HCT116 (cell line): ENCODE data around the gene FAM114A1. TPM values are rescaled to one million over a fixed set of nuclear protein-coding genes. Genes with fewer than 3 reads are reported as not detected.
A peak's percentile ranks its signal among the peaks of the same experiment; 100 is the strongest.

Source experiments
- ATAC-seq: fragments of 200-7000 bp; cut with Tn5 transposase; 2 replicates; pipeline ENCODE4 v1.9.1; 2020; ENCODE audit warnings: mild to moderate bottlenecking, moderate library complexity
- BruUV-seq: library from RNA; stranded (reverse); fragments of 400-500 nt; replicated peaks from 2 replicates; lab custom pipeline; 2021; lab: Mats Ljungman, UMichigan
- CTCF ChIA-PET: fragments of 300-600 bp; sonication (Branson Sonifier 250); formaldehyde crosslinking; loops from one replicate; lab custom pipeline; 2021; ENCODE audit warnings: antibody characterized with exemption; lab: Charles Lee
- POLR2A ChIA-PET: fragments of 300-600, 350-600 bp; sonication (Branson Sonifier 250); formaldehyde crosslinking; loops from one replicate; lab custom pipeline; 2021; ENCODE audit warnings: antibody characterized with exemption; lab: Charles Lee
- RAD21 ChIA-PET, 2 experiments: fragments of 300-600 bp; sonication (Branson Sonifier 250); formaldehyde crosslinking; loops; one replicate each; lab custom pipeline; 2023; ENCODE audit warnings: low total read pairs in 2 of 2; ENCODE audit not compliant: uncharacterized antibody in 2 of 2, unreplicated experiment in 2 of 2, low non-redundant PET in 1 of 2; lab: Charles Lee
- DNase-seq: peaks from one replicate; pipeline ENCODE4 v3.0.0-alpha.2; 2010; ENCODE audit warnings: low read depth, low spot score
- H2AFZ ChIP-seq: fragments of 200-600 bp; shearing (Covaris generic), sonication (generic); 2 replicates; pipeline ENCODE4 v1.6.1; 2017; ENCODE audit warnings: low read depth, mixed run types, mixed read lengths, antibody characterized with exemption, low read length; ENCODE audit not compliant: poor library complexity, severe bottlenecking
- H3K27ac ChIP-seq: 2 replicates; pipeline ENCODE4 v1.5.1; 2012; ENCODE audit warnings: low read depth, low read length
- H3K27me3 ChIP-seq: fragments of 200-600 bp; sonication (generic); 2 replicates; pipeline ENCODE4 v1.6.1; 2016; ENCODE audit warnings: mixed run types, low read length, mixed read lengths; ENCODE audit not compliant: insufficient read depth
- H3K36me3 ChIP-seq, 2 experiments: fragments of 200-500 bp in 1 of 2; fragments of 200-600 bp in 1 of 2; sonication (Bioruptor generic) in 1 of 2; sonication (generic) in 1 of 2; 2 replicates each; pipeline versions ENCODE4 v1.5.1 to v1.6.1; 2014 to 2016; ENCODE audit warnings: low read length in 2 of 2, inconsistent platforms in 1 of 2, mixed read lengths in 1 of 2, mixed run types in 1 of 2; ENCODE audit not compliant: insufficient read depth in 2 of 2, control insufficient read depth in 1 of 2
- H3K4me1 ChIP-seq, 2 experiments: fragments of 200-600 bp in 1 of 2; sonication (generic) in 1 of 2; 2 replicates each; pipeline versions ENCODE4 v1.5.1 to v1.6.1; 2012 to 2017; ENCODE audit warnings: low read length in 2 of 2, inconsistent platforms in 1 of 2, mild to moderate bottlenecking in 1 of 2, mixed read lengths in 1 of 2, mixed run types in 1 of 2, moderate library complexity in 1 of 2; ENCODE audit not compliant: insufficient read depth in 2 of 2, control insufficient read depth in 1 of 2
- H3K4me2 ChIP-seq: fragments of 200-600 bp; sonication (generic); 2 replicates; pipeline ENCODE4 v1.6.1; 2017; ENCODE audit warnings: mixed run types, low read length, mixed read lengths
- H3K4me3 ChIP-seq, 2 experiments: fragments of 200-600 bp in 1 of 2; sonication (generic) in 1 of 2; replicated peaks in 1 of 2; 2 replicates each; pipeline ENCODE4 v1.5.1; 2011 to 2016; ENCODE audit warnings: low read length in 2 of 2, control low read depth in 1 of 2, low read depth in 1 of 2, mild to moderate bottlenecking in 1 of 2, mixed read lengths in 1 of 2, mixed run types in 1 of 2
- H3K79me2 ChIP-seq: fragments of 200-600 bp; sonication (generic); 2 replicates; pipeline ENCODE4 v1.6.1; 2017; ENCODE audit warnings: mild to moderate bottlenecking, mixed run types, low read length, moderate library complexity, mixed read lengths; ENCODE audit not compliant: insufficient read depth
- H3K9ac ChIP-seq: fragments of 200-600 bp; sonication (generic); 2 replicates; pipeline ENCODE4 v1.6.1; 2016; ENCODE audit warnings: low read length, mixed read lengths
- H3K9me2 ChIP-seq: fragments of 200-600 bp; sonication (generic), shearing (Covaris generic); 2 replicates; pipeline ENCODE4 v1.6.1; 2017; ENCODE audit warnings: mixed run types, mild to moderate bottlenecking, moderate library complexity; ENCODE audit not compliant: insufficient read depth
- H3K9me3 ChIP-seq, 2 experiments: fragments of 200-500 bp in 1 of 2; fragments of 200-600 bp in 1 of 2; sonication (Bioruptor generic) in 1 of 2; sonication (generic) in 1 of 2; 2 replicates each; pipeline ENCODE4 v1.6.1; 2014 to 2017; ENCODE audit warnings: low read length in 2 of 2, mixed read lengths in 2 of 2, inconsistent platforms in 1 of 2, low read depth in 1 of 2, mild to moderate bottlenecking in 1 of 2, mixed run types in 1 of 2, moderate library complexity in 1 of 2; ENCODE audit not compliant: control insufficient read depth in 1 of 2, insufficient read depth in 1 of 2
- H4K20me1 ChIP-seq: fragments of 200-600 bp; sonication (generic), shearing (Covaris generic); 2 replicates; pipeline ENCODE4 v1.6.1; 2017; ENCODE audit warnings: mixed run types, mild to moderate bottlenecking, moderate library complexity; ENCODE audit not compliant: insufficient read depth
- ATF3 ChIP-seq: IDR thresholded peaks from 2 replicates; pipeline ENCODE4 v1.6.1; 2012
- CBX3 ChIP-seq: IDR thresholded peaks from 2 replicates; pipeline ENCODE4 v1.6.1; 2012; ENCODE audit warnings: low read depth
- CEBPB ChIP-seq: IDR thresholded peaks from 2 replicates; pipeline ENCODE4 v1.6.1; 2012; ENCODE audit warnings: low read depth
- EGR1 ChIP-seq: IDR thresholded peaks from 2 replicates; pipeline ENCODE4 v1.6.1; 2012; ENCODE audit warnings: low read depth
- EZH2phosphoT487 ChIP-seq: fragments of 200-600 bp; IDR thresholded peaks from 2 replicates; pipeline ENCODE4 v1.6.1; 2018; ENCODE audit warnings: antibody characterized with exemption, borderline replicate concordance
- FOSL1 ChIP-seq: IDR thresholded peaks from 2 replicates; pipeline ENCODE4 v1.6.1; 2012; ENCODE audit warnings: low read depth
- MAX ChIP-seq: IDR thresholded peaks from 2 replicates; pipeline ENCODE4 v1.6.1; 2012
- POLR2A ChIP-seq: IDR thresholded peaks from 2 replicates; pipeline ENCODE4 v1.7.0; 2011; ENCODE audit warnings: borderline replicate concordance; ENCODE audit not compliant: insufficient read depth, insufficient read length; ENCODE audit errors: extremely low read depth
- POLR2AphosphoS5 ChIP-seq: IDR thresholded peaks from 2 replicates; pipeline ENCODE4 v1.6.1; 2011; ENCODE audit warnings: mild to moderate bottlenecking, low read depth, low read length, moderate library complexity
- RAD21 ChIP-seq: IDR thresholded peaks from 2 replicates; pipeline ENCODE4 v1.6.1; 2012; ENCODE audit warnings: low read depth, mild to moderate bottlenecking
- REST ChIP-seq: IDR thresholded peaks from 2 replicates; pipeline ENCODE4 v1.6.1; 2012; ENCODE audit warnings: low read depth
- SIN3A ChIP-seq: IDR thresholded peaks from 2 replicates; pipeline ENCODE4 v1.6.1; 2012; ENCODE audit warnings: low read depth
- SP1 ChIP-seq: IDR thresholded peaks from 2 replicates; pipeline ENCODE4 v1.6.1; 2012; ENCODE audit warnings: low read depth
- SRF ChIP-seq: IDR thresholded peaks from 2 replicates; pipeline ENCODE4 v1.6.1; 2012; ENCODE audit warnings: low read depth
- TCF7L2 ChIP-seq: IDR thresholded peaks from 2 replicates; pipeline ENCODE4 v1.7.0; 2011; ENCODE audit warnings: borderline replicate concordance, inconsistent platforms; ENCODE audit not compliant: insufficient read depth, insufficient read length; ENCODE audit errors: extremely low read depth
- ZFX ChIP-seq: fragments of 450-650 bp; IDR thresholded peaks from 2 replicates; pipeline ENCODE4 v1.6.1; 2017
- intact Hi-C: fragments of 100-400 bp; cut with micrococcal nuclease; formaldehyde crosslinking; loops from 2 replicates; pipeline ENCODE4 v1.10.0; 2022
- total RNA-seq: library from RNA; stranded (reverse); gene quantifications from one replicate; pipeline ENCODE4 v1.2.1, GENCODE V29; 2021; ENCODE audit not compliant: unreplicated experiment

FAM114A1 gene
- total RNA-seq, 1 experiment from 2014 or later, result 35.6 TPM

GRCh38 chr4:38884254-38884653, 16.6 kb downstream of the FAM114A1 start:
- RAD21 ChIA-PET, result no interaction called here
- H3K4me2 ChIP-seq, result no peak overlapping the region
- DNase-seq (no peak), ATAC-seq (no peak)
- POLR2A ChIA-PET, result no interaction called here
- no peak overlapping the region for H3K9ac ChIP-seq
- H3K9me2 ChIP-seq, result no peaks in the 10 kb centered on the region
- no TSS peak for BruUV-seq
- intact Hi-C loops, result no loop called here
- H3K9me3 ChIP-seq, result no peaks in the 10 kb centered on the region
- H2AFZ ChIP-seq, result no peak overlapping the region
- H4K20me1 ChIP-seq, result no peaks in the 10 kb centered on the region
- H3K27me3 ChIP-seq, result no peaks in the 10 kb centered on the region
- CTCF ChIA-PET, result interaction anchor here (0.7 kb wide), 1 partner anchor 23 kb away, joined by 4 read pairs; no protein-coding TSS in a partner anchor
- H3K27ac ChIP-seq, result no peak overlapping the region
- H3K4me3 ChIP-seq, result no peak overlapping the region
- peaks cover 11% of the 10 kb centered on the region in 2 experiments for H3K4me1 ChIP-seq
- no peaks in the 10 kb centered on the region for H3K79me2 ChIP-seq
- H3K36me3 ChIP-seq, result peaks cover under 1 to 3% of the 10 kb centered on the region in 2 experiments; a peak in 1 of 4 replicates
- TF ChIP-seq CEBPB, result no peak
- no peak for TF ChIP-seq SRF
- TF ChIP-seq POLR2A, result no peak
- no peak for TF ChIP-seq ZFX
- no peak for TF ChIP-seq RAD21
- no peak for TF ChIP-seq TCF7L2
- TF ChIP-seq CBX3, result no peak
- no peak for TF ChIP-seq SIN3A
- TF ChIP-seq POLR2AphosphoS5, result no peak
- no peak for TF ChIP-seq ATF3

GRCh38 chr4:38889143-38889542, 21.5 kb downstream of the FAM114A1 start:
- BruUV-seq, result no TSS peak
- DNase-seq, result peak; percentile 83
- ChIA-PET POLR2A (interaction anchor here (1.2 kb wide), 1 partner anchor 33 kb away, joined by 4 read pairs; no protein-coding TSS in a partner anchor), RAD21 (interaction anchor here in 1 of 2 experiments (1.0 kb wide), 1 partner anchor 21 kb away, joined by 3 read pairs; no protein-coding TSS in a partner anchor), CTCF (interaction anchor here (0.8 to 3.0 kb wide), 3 partner anchors 28 to 130 kb away, joined by 4 to 20 read pairs (median 4); partner anchors contain the start of gene TLR10)
- peaks cover 22 to 29% of the 10 kb centered on the region in 2 experiments for H3K4me1 ChIP-seq
- H3K36me3 ChIP-seq, result 0 out of 4 replicates have a peak, but pooled peaks cover 0 to 1% of the 10 kb centered on the region in 2 experiments
- H3K4me2 ChIP-seq, result peak overlapping the region; percentile 73
- H2AFZ ChIP-seq, result peak overlapping the region; percentile 55
- no peaks in the 10 kb centered on the region for H3K27me3 ChIP-seq
- no peaks in the 10 kb centered on the region for H3K9me2 ChIP-seq
- intact Hi-C loops, result no loop called here
- H3K79me2 ChIP-seq, result no peaks in the 10 kb centered on the region
- H3K9ac ChIP-seq, result peak overlapping the region; percentile 49
- H3K27ac ChIP-seq, result peak overlapping the region; percentile 66
- peak overlapping the region in 1 of 2 experiments; percentile 21; a peak in 2 of 4 replicates for H3K4me3 ChIP-seq
- H3K9me3 ChIP-seq, result no peaks in the 10 kb centered on the region
- H4K20me1 ChIP-seq, result no peaks in the 10 kb centered on the region
- peak; percentile 51 for ATAC-seq
- no peak for TF ChIP-seq ZFX
- TF ChIP-seq CEBPB, result peak; percentile 64; the same call in 1 of the 2 replicates
- peak; percentile 67; the same call in 1 of the 2 replicates for TF ChIP-seq SIN3A
- TF ChIP-seq RAD21, result no peak
- peak; percentile 60; the same call in 1 of the 2 replicates for TF ChIP-seq CBX3
- TF ChIP-seq POLR2AphosphoS5, result no peak; the same call in 1 of the 2 replicates
- peak; percentile 66 for TF ChIP-seq TCF7L2
- no peak for TF ChIP-seq EZH2phosphoT487
- peak; percentile 75 for TF ChIP-seq SRF
- TF ChIP-seq MAX, result peak; percentile 26; the same call in 1 of the 2 replicates
- peak; percentile 95 for TF ChIP-seq FOSL1
- TF ChIP-seq REST, result no peak
- TF ChIP-seq ATF3, result peak; percentile 61; the same call in 1 of the 2 replicates
- peak; percentile 81 for TF ChIP-seq SP1
- peak; percentile 66 for TF ChIP-seq EGR1
